Left lobe of liver (tissue), 2 donors: ENCODE measurements around the gene RGPD6. TPM values are rescaled to one million over a fixed set of nuclear protein-coding genes. Genes with fewer than 3 reads are reported as not detected.
"Not testable (repeated sequence)": the region's sequence is repeated elsewhere in the genome, so short reads cannot be mapped to it uniquely, and the experiment has no call there.

ENCODE experiments used
- ATAC-seq: fragments of 200-7000 bp; cut with Tn5 transposase; one replicate; pipeline ENCODE4 v1.9.1; 2020; ENCODE audit warnings: mild to moderate bottlenecking, moderate library complexity
- DNase-seq: peaks from one replicate; pipeline ENCODE4 v3.0.0-alpha.2; 2020; ENCODE audit warnings: low spot score
- total RNA-seq: library from RNA; stranded (reverse); gene quantifications from one replicate; pipeline ENCODE4 v1.2.1, GENCODE V29; 2021
- donor health status: DM: no; HTN: no; CAD: no; lungs with moderate emphysema.
- donor health status: DM: no; HTN: yes; CAD: no.

The RGPD6 gene
- total RNA-seq, 1 donor from 2014 or later = 2.7 TPM

DNA sequence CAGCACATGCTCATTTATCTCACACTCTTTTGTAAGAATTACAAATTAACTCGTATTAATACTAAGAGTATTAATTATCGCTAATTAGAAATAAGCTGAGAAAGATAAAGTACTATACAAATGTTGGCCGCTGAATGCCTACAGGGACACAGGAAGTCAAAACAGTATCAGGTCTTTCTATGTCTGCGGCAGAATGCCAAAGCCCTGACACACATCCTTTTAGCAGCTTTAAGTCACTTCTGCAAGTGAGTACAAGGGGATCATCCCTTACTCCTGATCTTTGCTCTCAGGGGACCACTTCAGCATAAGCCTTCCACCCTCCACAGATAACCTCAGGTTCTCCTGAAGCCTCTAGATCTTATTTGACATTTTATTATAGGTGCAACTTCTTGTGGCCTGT, 94.3 kb downstream of the RGPD6 start:
- not testable (repeated sequence) for ATAC-seq, DNase-seq

DNA sequence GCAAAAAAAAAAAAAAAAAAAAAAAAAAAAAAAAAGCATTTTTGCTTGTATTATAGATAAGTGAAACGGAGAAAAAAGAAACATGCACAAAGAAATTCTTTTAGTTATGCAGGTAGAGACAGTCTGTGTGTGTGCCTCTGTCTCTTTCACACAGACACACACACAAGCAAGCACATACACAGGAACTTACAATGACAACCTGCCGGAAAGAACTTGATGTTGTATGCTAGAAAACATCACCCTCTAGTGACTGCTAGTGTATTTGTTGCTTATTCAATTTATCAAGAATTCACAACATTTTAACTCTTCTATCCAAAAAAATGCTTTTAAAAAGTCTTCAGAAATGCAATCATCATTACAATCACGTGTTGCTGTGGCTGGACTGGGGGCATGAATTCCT, 95.8 kb downstream of the RGPD6 start:
- peak; percentile 81 for ATAC-seq
- not testable (repeated sequence) for DNase-seq

DNA sequence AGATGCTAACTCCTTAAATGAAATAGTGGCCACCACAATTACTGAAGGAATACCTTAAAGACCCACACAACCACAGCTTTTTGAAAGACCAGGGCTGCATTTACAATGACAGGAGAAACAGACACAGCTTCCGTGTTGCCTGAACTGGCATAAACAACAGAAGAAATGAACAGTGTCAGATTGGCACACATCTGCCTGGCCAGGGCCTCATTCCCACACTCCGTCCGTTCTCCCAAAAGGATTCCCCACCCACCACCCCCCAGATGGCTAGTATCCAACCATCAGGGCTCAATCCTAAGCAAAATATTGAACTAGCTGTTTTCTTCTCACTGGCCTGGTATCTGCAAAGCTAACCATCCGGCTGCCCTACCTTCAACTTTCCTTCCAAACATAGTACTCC, 96.9 kb downstream of the RGPD6 start:
- ATAC-seq, DNase-seq: not testable (repeated sequence)

DNA sequence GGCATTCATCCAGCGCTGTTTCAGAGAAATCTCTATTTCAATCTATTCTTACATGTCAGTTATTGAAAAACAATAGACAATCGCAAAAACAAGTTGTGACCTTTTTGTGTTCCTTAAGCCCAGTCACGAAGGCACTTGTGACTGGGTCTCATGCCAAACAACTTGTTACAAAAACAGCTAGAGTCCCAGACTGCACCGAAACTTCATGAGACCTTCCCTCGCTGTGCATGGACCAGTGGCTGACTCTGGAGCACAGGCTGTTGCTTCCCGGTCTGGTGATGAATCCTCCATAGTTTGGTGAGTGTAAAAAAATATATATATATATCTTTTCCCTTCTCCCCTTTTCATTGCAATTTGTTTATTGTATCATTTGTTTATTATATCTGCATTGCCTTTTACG, 99.7 kb downstream of the RGPD6 start:
- peak; percentile 84 for ATAC-seq
- not testable (repeated sequence) for DNase-seq

- ATAC-seq = peak; percentile 79
Observed at GRCh38 chr2:110476952-110477351, 100.1 kb downstream of the RGPD6 start.

GRCh38 chr2:110475627-110476359, 101.2 kb downstream of the RGPD6 start:
- ATAC-seq = not testable (repeated sequence)

More at GRCh38 chr2:110476952-110477351, 100.1 kb downstream of the RGPD6 start:
- not testable (repeated sequence) for DNase-seq

GRCh38 chr2:110474898-110475297, 102.1 kb downstream of the RGPD6 start:
- not testable (repeated sequence) for DNase-seq, ATAC-seq

More at GRCh38 chr2:110475627-110476359, 101.2 kb downstream of the RGPD6 start:
- DNase-seq = not testable (repeated sequence)

DNA sequence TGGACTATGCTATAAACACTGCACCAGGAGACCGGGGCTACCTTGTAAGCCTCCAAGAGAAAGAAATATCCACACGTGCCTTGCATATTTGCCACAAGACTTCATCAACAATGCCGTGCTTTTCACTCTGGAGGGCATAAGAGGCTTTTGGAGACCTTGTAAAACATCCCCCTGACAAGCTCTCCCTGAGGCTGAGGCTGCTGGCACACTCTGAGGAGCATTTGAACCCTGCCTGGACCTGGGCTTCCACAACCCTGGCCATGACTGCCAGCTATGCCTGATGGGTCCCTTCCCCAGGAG, 104.0 kb downstream of the RGPD6 start:
- ATAC-seq = not testable (repeated sequence)

DNA sequence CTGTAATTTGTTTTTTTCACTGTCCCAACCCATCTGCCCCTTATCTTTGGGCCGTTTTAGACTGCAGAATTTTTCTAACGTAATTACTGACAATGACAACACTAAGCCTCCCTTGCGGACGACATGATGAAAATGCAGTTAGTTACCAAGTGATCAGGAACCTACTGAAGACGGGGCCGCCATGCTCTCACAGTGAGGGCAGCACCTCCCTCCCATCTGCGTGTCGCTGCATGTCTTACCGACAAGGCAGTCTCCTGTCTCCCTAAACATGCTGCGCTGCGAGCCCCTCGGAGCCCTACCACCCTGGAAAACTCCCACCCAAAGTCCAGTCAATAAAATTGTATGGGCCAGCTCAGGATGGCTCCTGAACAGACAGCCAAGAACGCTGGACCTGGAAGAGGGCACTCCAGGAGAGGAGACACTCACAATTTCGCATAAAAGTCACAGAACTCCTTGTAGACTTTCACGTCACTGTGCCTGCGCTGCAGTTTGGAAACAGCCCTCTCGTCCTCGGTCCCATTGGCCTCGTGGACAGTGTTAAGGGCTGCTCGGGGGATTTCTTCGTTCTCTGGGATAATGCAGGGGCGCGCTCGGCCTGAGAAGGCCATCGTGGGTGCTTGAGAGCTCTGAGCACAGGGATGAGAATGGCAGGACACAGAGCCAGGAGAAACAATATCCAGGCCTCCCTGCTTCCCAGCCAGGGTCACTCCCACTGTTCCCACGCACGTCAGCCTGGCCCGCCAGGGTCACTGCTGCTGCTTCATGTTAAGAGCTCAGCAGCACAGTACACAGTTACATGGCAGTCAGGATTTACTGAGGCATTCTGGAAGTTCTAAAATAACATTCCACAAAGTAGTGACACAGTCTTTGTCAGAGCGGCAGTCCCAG, 104.6 kb downstream of the RGPD6 start, which contains the start of gene LIMS4:
TSS of gene LIMS4 (minus strand) at position 646 of the 888 bp plus-strand sequence. CDS start at position 608, 38 bp downstream.
- ATAC-seq = peak; percentile 28
- not testable (repeated sequence) for DNase-seq

More for the DNA sequence above, 104.0 kb downstream of the RGPD6 start:
- not testable (repeated sequence) for DNase-seq

GRCh38 chr2:110468921-110469320, 108.1 kb downstream of the RGPD6 start:
- not testable (repeated sequence) for DNase-seq, ATAC-seq

GRCh38 chr2:110465312-110465711, 111.7 kb downstream of the RGPD6 start:
- not testable (repeated sequence) for ATAC-seq, DNase-seq

Other genes starting within 250 kb of the RGPD6 start
- gene LIMS4, start 104.4 kb downstream of the RGPD6 start, total RNA-seq = not detected
- 0.88 TPM for gene BUB1, start 100.8 kb upstream of the RGPD6 start, total RNA-seq
- not detected for gene ACOXL, start 155.4 kb upstream of the RGPD6 start, total RNA-seq